Left ventricle myocardium inferior (tissue), 1 donor: ENCODE data around the gene TENM3. TPM values are rescaled to one million over a fixed set of nuclear protein-coding genes. Genes with fewer than 3 reads are reported as not detected.

Source experiments
- DNase-seq: peaks from one replicate; pipeline ENCODE4 v3.0.0-alpha.2; 2020
- H3K27ac ChIP-seq: fragments of 200-600 bp; replicated peaks from 2 replicates; pipeline ENCODE4 v1.8.0; 2021
- H3K27me3 ChIP-seq: fragments of 200-600 bp; 2 replicates; pipeline ENCODE4 v1.8.0; 2021; ENCODE audit warnings: low read depth
- H3K36me3 ChIP-seq: fragments of 200-600 bp; 2 replicates; pipeline ENCODE4 v1.8.0; 2021
- H3K4me1 ChIP-seq: fragments of 200-600 bp; 2 replicates; pipeline ENCODE4 v1.8.0; 2021
- H3K4me3 ChIP-seq: fragments of 200-600 bp; 2 replicates; pipeline ENCODE4 v1.8.0; 2021; ENCODE audit warnings: mild to moderate bottlenecking, moderate library complexity
- H3K9me3 ChIP-seq: fragments of 200-600 bp; replicated peaks from 2 replicates; pipeline ENCODE4 v1.8.0; 2021
- intact Hi-C: fragments of 100-400 bp; cut with micrococcal nuclease; formaldehyde crosslinking; loops from one replicate; pipeline ENCODE4 v1.11.0; 2022
- total RNA-seq: library from RNA; stranded (reverse); fragmentation: NEBNext Ultra II Directional; extraction: Animal tissue kit (Norgen Biotek cat#: 25700); gene quantifications from one replicate; pipeline ENCODE4 v1.2.1, GENCODE V29; 2021
- TF ChIP-seq, protein P1 (sequence below): fragments of 200-600 bp; IDR thresholded peaks from 2 replicates; pipeline ENCODE4 v1.8.0; 2021; ENCODE audit warnings: antibody characterized with exemption, mild to moderate bottlenecking, borderline replicate concordance
- donor health status: DM: no; HTN: yes; CAD: no; lungs with severe emphysema.

Gene TENM3
- total RNA-seq, 1 donor from 2014 or later: 1.5 TPM

DNA sequence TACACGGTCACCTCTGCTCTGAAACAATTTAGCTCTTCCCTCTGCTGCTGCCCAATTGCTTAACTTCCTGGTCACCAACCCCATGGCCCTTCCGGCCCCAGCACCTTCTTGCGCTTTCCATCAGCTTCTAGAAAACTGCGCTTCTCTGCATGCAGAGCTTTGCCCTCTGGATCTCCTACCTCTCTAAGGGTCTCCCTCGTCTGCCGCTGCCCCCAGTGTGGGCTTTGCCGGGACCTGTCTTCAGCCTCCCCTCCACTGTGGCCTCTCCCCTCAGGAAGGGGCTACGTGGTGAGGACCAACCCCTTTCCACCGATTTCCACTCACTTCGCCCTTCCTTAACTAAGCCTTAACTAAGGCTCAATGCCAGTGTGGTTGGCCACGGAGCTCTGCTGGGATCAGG, 579.4 kb downstream of the TENM3 start:
- no peaks in the 10 kb centered on the region for H3K4me1 ChIP-seq

DNA sequence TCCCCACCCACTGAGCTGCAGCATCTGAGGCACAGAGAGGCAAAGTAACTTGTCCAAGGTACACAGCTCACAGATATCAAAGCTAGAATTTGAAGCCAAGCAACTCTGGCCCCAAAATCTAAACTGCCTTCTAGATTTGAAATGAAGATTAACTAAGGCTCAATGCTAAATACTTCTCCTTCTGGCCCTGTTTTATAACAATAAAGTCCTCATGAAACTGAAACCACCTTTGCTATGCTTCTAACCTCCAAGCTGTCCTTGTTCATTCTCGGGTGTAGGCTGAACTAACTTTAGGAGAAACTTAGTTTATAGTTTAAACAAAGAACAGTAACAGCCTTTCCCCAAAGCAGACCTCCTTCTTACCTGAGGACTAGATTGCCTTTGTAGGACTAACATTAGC, 580.4 kb downstream of the TENM3 start:
- Histone ChIP-seq H3K4me1 (no peaks in the 10 kb centered on the region), H3K4me3 (no peak overlapping the region), H3K27ac (no peak overlapping the region), H3K27me3 (peaks cover 8% of the 10 kb centered on the region), H3K36me3 (no peaks in the 10 kb centered on the region), H3K9me3 (no peaks in the 10 kb centered on the region)
- no peak for DNase-seq
- TF ChIP-seq, protein P1, sequence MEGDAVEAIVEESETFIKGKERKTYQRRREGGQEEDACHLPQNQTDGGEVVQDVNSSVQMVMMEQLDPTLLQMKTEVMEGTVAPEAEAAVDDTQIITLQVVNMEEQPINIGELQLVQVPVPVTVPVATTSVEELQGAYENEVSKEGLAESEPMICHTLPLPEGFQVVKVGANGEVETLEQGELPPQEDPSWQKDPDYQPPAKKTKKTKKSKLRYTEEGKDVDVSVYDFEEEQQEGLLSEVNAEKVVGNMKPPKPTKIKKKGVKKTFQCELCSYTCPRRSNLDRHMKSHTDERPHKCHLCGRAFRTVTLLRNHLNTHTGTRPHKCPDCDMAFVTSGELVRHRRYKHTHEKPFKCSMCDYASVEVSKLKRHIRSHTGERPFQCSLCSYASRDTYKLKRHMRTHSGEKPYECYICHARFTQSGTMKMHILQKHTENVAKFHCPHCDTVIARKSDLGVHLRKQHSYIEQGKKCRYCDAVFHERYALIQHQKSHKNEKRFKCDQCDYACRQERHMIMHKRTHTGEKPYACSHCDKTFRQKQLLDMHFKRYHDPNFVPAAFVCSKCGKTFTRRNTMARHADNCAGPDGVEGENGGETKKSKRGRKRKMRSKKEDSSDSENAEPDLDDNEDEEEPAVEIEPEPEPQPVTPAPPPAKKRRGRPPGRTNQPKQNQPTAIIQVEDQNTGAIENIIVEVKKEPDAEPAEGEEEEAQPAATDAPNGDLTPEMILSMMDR: no peak
- intact Hi-C loops: no loop called here

More for the DNA sequence above, 579.4 kb downstream of the TENM3 start:
- no peaks in the 10 kb centered on the region for H3K36me3 ChIP-seq
- DNase-seq: no peak
- peaks cover 8% of the 10 kb centered on the region for H3K27me3 ChIP-seq
- H3K27ac ChIP-seq: no peak overlapping the region
- no peak overlapping the region for H3K4me3 ChIP-seq
- intact Hi-C loops: no loop called here
- no peaks in the 10 kb centered on the region for H3K9me3 ChIP-seq
- TF ChIP-seq, protein P1: no peak

DNA sequence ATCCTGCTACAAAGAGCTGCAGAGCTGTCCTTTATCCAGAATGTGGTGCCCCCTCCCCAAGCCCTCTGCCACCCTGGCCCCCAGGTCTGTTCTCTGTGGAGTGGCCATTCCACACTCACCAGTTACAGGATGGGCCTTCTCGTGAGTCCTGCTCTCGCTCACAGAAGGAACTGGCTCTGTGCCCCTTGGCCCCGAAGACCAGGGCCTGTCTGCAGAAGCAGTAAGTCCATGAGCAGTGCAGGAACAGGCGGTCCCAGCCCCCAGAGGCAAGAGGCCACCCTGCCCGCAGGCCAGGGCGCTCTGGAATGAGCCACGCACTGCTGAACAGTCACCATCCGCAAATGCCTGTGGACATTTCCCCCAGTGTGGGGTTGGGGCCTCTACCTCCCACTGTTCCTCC, 581.8 kb downstream of the TENM3 start:
- TF ChIP-seq, protein P1: no peak
- no peaks in the 10 kb centered on the region for H3K9me3 ChIP-seq

DNA sequence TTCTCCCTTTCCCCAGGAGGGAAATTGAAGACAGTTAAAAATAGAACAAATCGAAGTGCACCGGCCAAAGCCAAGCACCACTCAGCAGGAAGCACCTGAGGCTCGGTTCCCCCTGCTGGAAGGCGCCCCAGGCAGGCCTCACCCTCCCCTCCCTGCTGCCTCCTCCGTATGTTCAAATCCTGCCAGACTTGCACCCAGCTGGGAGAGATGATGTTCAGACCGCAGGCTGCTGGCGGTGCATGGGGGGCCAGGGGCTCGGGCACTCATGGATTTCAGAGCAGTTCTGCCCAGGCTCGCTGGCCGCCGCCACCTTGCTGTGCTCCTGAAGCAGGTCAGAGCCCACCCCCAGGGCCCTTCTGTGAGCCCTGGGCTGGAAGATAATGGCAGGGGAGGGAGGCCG, 582.6 kb downstream of the TENM3 start:
- TF ChIP-seq, protein P1: no peak
- intact Hi-C loops: no loop called here
- Histone ChIP-seq H3K27me3 (peaks cover 8% of the 10 kb centered on the region), H3K4me3 (no peak overlapping the region), H3K27ac (no peak overlapping the region), H3K4me1 (no peaks in the 10 kb centered on the region), H3K9me3 (no peaks in the 10 kb centered on the region), H3K36me3 (no peaks in the 10 kb centered on the region)
- no peak for DNase-seq

More for the DNA sequence above, 581.8 kb downstream of the TENM3 start:
- Histone ChIP-seq H3K4me1 (no peaks in the 10 kb centered on the region), H3K27me3 (peaks cover 8% of the 10 kb centered on the region), H3K27ac (no peak overlapping the region), H3K36me3 (no peaks in the 10 kb centered on the region), H3K4me3 (no peak overlapping the region)
- intact Hi-C loops: no loop called here
- DNase-seq: no peak

DNA sequence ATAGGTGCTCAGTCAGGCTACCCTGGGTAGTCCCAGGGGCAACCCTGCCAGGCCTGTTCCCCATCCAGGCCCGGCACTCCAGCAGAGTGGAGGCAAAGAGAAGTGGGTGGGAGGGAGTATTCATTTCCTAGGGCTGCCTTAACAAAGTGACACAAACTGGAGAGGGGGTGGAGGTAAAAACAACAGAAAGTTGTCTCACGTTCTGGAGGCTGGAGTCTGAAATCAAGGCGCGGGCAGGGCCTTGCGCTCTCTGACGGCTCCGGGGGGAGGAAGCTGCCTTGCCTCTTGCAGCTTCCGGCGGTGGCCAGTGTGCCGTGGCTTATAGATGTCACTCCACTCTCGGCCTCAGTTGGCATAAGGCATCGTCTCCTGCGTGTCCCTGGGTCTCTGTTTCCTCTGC, 583.2 kb downstream of the TENM3 start:
- TF ChIP-seq, protein P1: no peak
- intact Hi-C loops: no loop called here

DNA sequence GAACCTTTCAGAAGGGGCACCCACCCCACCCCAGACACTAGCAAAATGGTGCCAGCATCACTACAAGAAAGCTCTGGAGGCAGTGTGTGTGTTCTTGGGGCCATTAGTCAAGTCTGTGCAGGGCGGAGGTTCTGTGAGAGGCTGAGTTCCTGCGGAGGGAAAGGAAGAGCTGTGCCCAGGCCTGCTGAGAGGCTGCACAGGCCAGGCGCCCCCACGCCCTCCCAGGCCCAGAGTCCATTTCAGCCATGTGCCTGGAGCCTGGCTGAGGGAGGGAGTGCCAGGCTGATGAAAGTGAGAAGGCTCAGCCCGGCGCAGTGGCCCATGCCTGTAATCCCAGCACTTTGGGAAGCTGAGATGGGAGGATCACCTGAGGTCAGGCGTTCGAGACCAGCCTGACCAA, 584.0 kb downstream of the TENM3 start:
- H3K27me3 ChIP-seq: peaks cover 8% of the 10 kb centered on the region
- DNase-seq: no peak

More for the DNA sequence above, 583.2 kb downstream of the TENM3 start:
- no peaks in the 10 kb centered on the region for H3K9me3 ChIP-seq
- H3K27me3 ChIP-seq: peaks cover 8% of the 10 kb centered on the region
- no peaks in the 10 kb centered on the region for H3K4me1 ChIP-seq
- no peaks in the 10 kb centered on the region for H3K36me3 ChIP-seq
- no peak for DNase-seq
- H3K27ac ChIP-seq: no peak overlapping the region
- H3K4me3 ChIP-seq: no peak overlapping the region

More for the DNA sequence above, 584.0 kb downstream of the TENM3 start:
- intact Hi-C loops: no loop called here
- TF ChIP-seq, protein P1: no peak
- Histone ChIP-seq H3K36me3 (no peaks in the 10 kb centered on the region), H3K4me1 (no peaks in the 10 kb centered on the region), H3K9me3 (no peaks in the 10 kb centered on the region), H3K4me3 (no peak overlapping the region), H3K27ac (no peak overlapping the region)
